GM21786 (cell line): ENCODE results near the gene KCNE1.
"Not testable (repeated sequence)": the region's sequence is repeated elsewhere in the genome, so short reads cannot be mapped to it uniquely, and the experiment has no call there.

ENCODE experiments used
- ATAC-seq: cut with Tn5 transposase; IDR thresholded peaks from one replicate; pipeline ENCODE4 v1.9.1; 2021; ENCODE audit not compliant: unreplicated experiment

Gene KCNE1

DNA sequence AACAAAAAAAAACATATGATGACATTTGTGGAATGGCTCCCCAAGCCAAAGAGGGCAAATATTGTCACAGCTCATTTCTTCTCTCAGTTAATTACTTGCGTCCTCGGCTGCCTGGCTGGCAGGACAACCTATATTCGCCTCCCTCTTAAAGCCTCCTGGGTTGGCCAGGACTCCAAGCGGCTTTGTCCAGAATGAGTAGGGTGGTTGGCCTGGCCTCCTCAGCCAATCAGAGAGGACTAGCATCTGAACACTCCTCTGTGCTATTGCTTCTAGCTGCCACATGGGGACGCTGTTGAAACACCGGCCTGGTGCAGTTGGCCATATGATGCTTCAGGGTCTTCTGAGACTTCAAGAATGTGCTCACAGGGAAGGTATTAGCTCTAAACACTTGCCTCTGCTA is 83.6 kb downstream of the KCNE1 start:
- ATAC-seq: not testable (repeated sequence)

DNA sequence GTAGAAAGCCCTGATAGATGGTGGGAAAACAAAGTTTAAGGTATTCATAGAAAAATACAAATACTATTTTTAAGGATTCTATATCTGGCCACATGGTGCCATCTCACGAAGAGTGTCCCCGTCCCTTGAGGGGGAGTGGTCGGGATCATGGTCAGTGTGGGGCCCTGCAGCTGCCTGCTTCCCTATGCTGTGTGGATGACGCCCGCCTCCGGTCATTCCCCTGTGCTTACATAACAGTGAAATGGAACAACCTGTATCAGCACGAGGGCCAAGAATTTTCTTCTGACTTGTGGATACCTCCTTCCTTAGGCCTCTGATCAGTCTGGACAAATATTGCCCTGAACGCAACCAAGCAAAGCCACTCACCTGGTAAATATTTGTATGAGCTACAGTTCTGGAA is 84.7 kb downstream of the KCNE1 start:
- not testable (repeated sequence) for ATAC-seq

DNA sequence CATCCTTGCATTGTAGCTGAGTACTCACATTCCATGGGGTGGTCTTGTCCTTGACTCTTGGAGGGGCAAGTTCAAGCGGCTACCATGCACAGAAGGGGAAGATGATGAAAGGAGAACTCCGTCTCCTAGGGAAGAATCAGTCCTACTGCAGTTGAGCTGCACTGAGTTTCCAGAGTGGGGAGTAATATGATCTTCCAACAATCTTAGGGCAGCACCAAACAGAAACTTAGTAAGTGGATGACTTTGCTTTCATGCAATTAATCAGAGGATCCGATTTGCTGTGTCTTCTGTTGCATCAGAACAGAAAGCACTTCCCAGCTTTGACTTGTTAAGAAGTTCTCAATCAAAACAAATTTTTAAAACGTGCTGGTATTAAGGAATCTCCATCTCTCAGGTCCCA is 88.2 kb downstream of the KCNE1 start, which contains the start of gene SMIM34:
Gene SMIM34, minus strand, starts transcription at position 147 of the 400 bp plus-strand sequence. Its CDS starts 112 bp downstream, at position 35.
- ATAC-seq: not testable (repeated sequence)

DNA sequence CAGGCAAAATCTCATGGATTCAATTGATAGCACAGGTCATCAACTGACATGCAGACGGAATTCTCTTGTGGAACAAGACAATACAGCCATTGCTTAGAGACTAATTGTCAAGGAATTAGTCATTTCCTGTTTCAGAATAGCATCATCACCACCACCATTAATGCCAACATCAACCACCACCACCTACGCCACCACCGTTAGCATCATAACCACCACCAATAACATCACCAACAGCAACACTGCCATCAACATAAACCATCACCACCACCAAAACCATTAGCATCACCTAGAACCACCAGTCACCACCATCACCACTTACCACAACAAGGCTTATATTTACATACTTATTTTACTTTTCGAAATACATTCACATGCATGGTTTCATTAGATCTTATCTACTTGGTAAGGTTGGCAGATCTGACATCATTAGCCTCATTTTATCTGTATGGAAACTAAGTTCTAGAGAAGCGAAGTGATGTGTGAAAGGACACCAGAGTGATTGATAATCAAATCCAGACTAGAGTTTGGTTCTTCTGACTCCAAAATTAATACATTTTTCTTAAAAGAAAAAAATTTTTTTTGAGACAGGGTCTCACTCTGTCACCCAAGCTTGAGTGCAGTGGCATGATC is 94.4 kb downstream of the KCNE1 start:
- not testable (repeated sequence) for ATAC-seq

DNA sequence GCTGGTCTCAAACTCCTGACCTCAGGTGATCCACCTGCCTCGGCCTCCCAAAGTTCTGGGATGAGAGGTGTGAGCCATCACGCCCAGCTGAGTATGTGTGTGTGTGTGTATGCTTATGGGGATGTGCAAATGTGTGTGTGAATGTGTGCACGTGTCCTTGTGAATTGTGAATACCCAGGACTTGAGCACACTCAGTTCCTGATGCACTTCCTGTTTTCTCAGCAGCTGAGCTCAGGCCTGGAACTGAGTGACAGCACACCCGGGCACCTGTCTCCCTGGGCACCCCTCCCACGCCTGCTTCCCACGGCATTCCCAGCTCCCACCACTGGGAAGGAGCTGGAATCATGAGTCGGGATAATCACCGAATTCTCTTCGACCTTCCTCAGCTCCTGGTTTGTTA is 104.7 kb downstream of the KCNE1 start:
- ATAC-seq: not testable (repeated sequence)

DNA sequence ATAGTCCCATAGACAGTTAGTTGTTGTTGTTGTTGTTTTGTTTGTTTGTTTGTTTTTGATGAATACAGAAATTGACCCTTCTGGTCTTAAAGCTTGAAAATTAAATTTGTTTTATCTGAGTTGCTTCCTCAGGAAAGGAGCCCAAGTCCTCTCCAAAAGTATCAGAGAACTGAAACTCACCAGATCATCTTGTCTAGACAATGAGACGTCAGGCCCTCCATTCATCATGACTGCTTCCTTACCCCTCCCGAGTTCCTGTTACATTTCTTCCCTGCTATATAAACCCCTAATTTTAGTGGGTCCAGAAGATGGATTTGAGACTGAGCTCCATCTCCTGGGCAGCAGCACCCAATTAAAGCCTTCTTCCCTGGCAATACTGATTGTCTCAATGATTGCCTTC is 105.3 kb downstream of the KCNE1 start:
- ATAC-seq: not testable (repeated sequence)

DNA sequence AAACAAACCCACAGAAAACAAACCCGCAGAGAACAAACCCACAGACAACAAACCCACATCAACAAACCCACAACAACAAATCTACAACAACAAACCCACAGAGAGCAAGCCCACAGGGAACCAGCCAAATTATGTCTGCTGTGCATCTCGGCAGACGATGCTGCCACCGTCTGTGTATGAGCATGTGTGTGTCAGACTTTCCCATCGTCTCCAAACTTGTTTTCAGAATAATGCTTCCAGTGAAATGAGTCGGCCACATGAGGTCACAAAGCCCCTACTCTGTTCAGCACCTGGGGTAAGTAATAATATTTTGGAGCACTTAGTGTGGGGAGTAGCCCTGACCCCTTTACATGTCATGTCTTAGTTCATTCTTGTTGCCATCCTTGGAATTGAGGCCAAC is 105.9 kb downstream of the KCNE1 start:
- ATAC-seq: not testable (repeated sequence)

DNA sequence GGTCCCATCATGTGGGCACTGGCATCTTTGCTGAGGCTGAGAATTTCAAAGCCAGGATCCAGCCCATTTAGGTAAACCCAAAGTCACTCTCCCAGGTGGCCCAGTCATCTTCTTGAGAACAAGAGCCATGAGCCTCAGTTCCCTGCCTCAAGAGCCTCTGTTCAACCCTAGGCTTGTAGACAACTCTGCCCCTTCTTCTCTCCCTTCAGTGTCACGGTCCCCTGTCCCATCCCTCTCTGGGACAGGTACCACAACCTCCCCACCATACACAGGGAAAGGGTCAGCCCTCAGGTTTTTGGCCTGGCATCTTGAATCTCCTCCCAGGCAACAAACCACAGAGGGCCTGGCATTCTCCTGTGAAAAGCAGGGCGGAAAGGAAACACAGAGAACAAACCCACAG is 106.3 kb downstream of the KCNE1 start:
- not testable (repeated sequence) for ATAC-seq

DNA sequence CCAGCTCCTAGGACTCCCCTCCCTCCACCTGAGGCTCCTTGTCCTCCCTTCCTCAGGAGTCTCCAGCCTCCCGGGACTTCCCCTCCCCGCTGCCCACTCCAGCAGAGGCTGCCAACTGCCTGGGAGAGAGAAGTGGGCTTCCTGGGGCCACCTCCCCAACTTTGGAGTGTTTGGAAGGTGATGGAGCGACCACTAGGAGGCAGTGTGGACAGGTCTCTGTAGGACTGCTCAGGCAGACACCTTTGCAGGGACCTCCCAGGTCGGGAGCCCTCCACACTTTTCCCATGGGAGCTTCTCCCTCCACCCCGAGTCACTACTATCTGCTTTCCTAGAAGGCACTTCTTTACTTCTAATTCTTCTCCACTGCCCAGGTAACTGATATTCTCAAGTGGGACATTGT is 107.3 kb downstream of the KCNE1 start:
- ATAC-seq: not testable (repeated sequence)

DNA sequence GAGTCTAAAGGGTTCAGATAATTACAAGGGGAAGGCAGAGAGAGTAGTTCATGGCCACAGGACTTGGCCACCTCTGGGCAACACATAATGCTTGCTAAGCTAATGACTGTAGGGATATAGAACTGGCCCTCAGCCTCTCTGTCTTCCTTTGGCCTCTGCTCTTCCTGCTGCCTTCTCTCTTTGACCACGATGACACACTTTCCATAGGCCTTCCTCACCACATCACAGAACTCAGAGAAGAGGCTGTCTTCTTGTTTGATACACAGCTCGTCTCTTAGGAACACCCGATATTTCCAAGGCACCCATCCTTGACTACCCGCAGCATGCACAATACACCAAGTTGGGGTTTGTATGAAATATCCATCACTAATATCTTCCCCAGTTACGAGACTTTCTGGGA is 111.5 kb downstream of the KCNE1 start:
- ATAC-seq: not testable (repeated sequence)
